Caco-2 (cell line): ENCODE data around the gene CENPP. TPM values are rescaled to one million over a fixed set of nuclear protein-coding genes. Genes with fewer than 3 reads are reported as not detected.

Experiments used
- BruUV-seq: library from RNA; stranded (reverse); fragments of 400-500 nt; replicated peaks from 2 replicates; lab custom pipeline; 2021; lab: Mats Ljungman, UMichigan
- CTCF ChIA-PET: fragments of 300-600 bp; sonication (Branson Sonifier 250); formaldehyde crosslinking; loops from one replicate; lab custom pipeline; 2022; ENCODE audit warnings: antibody characterized with exemption; lab: Charles Lee
- POLR2A ChIA-PET: fragments of 300-600 bp; sonication (Branson Sonifier 250); formaldehyde crosslinking; loops from one replicate; lab custom pipeline; 2022; ENCODE audit warnings: antibody characterized with exemption; lab: Charles Lee
- DNase-seq, 2 experiments: peaks; one replicate each; pipeline versions ENCODE4 v3.0.0 to v3.0.0-alpha.2; 2020 to 2022
- H3K27me3 ChIP-seq: replicated peaks from 2 replicates; pipeline ENCODE4 v1.6.0; 2011; ENCODE audit warnings: low read length; ENCODE audit not compliant: control insufficient read depth, insufficient read depth
- H3K36me3 ChIP-seq: 2 replicates; pipeline ENCODE4 v1.5.1; 2011; ENCODE audit warnings: low read length; ENCODE audit not compliant: control insufficient read depth, insufficient read depth
- H3K4me1 ChIP-seq: fragments of 250-450 bp; sonication (Bioruptor Pico); 2 replicates; pipeline ENCODE4 v1.5.1; 2020; ENCODE audit warnings: mild to moderate bottlenecking
- H3K4me3 ChIP-seq: 2 replicates; pipeline ENCODE4 v1.5.1; 2011; ENCODE audit warnings: low read depth, mild to moderate bottlenecking, control low read depth, low read length
- H3K9me3 ChIP-seq: fragments of 250-450 bp; sonication (Bioruptor Pico); 2 replicates; pipeline ENCODE4 v1.5.1; 2020; ENCODE audit warnings: mild to moderate bottlenecking, moderate library complexity
- H3K27ac Mint-ChIP-seq: one replicate; pipeline ENCODE4 v1.8.0; 2022; ENCODE audit warnings: mixed read lengths; ENCODE audit not compliant: unreplicated experiment
- H3K27me3 Mint-ChIP-seq: one replicate; pipeline ENCODE4 v1.8.0; 2022; ENCODE audit warnings: mixed read lengths; ENCODE audit not compliant: insufficient read depth, unreplicated experiment
- H3K36me3 Mint-ChIP-seq: one replicate; pipeline ENCODE4 v1.8.0; 2022; ENCODE audit warnings: mild to moderate bottlenecking, mixed read lengths; ENCODE audit not compliant: insufficient read depth, unreplicated experiment
- H3K4me1 Mint-ChIP-seq: one replicate; pipeline ENCODE4 v1.8.0; 2022; ENCODE audit warnings: low read depth, mixed read lengths; ENCODE audit not compliant: unreplicated experiment
- H3K4me3 Mint-ChIP-seq: one replicate; pipeline ENCODE4 v1.8.0; 2022; ENCODE audit warnings: mild to moderate bottlenecking, moderate library complexity, mixed read lengths; ENCODE audit not compliant: unreplicated experiment
- H3K9me3 Mint-ChIP-seq: one replicate; pipeline ENCODE4 v1.8.0; 2022; ENCODE audit warnings: mixed read lengths; ENCODE audit not compliant: unreplicated experiment
- CTCF ChIP-seq, 2 experiments: fragments of 200-600 bp in 1 of 2; IDR thresholded peaks; 1 replicate in 1 of 2; 2 replicates in 1 of 2; pipeline versions ENCODE4 v1.5.1 to v1.8.0; 2011 to 2022; ENCODE audit warnings: antibody characterized with exemption in 1 of 2, control low read depth in 1 of 2, inconsistent platforms in 1 of 2, low read depth in 1 of 2, low read length in 1 of 2, mild to moderate bottlenecking in 1 of 2, moderate library complexity in 1 of 2; ENCODE audit not compliant: insufficient read depth in 1 of 2, severe bottlenecking in 1 of 2, unreplicated experiment in 1 of 2
- intact Hi-C: fragments of 100-400 bp; cut with micrococcal nuclease; formaldehyde crosslinking; loops from one replicate; pipeline ENCODE4 v1.10.0; 2022; ENCODE audit not compliant: unreplicated experiment
- total RNA-seq: library from RNA; stranded (reverse); gene quantifications from 2 replicates; pipeline ENCODE4 v1.2.3, GENCODE V29; 2022

The CENPP gene
- total RNA-seq, 1 experiment from 2014 or later: 7.6 TPM

GRCh38 chr9:92538541-92538940, 212.8 kb downstream of the CENPP start:
- no peak for TF ChIP-seq CTCF (IDR thresholded peaks at IDR 0.05; ENCODE audit: insufficient read depth in 1 of 2, low read depth in 1 of 2, low read length in 1 of 2, severe bottlenecking in 1 of 2, unreplicated experiment in 1 of 2)
- H3K9me3 Mint-ChIP-seq: no peaks in the 10 kb centered on the region
- no peaks in the 10 kb centered on the region for H3K4me1 Mint-ChIP-seq
- DNase-seq: no peak
- Histone ChIP-seq H3K4me3 (no peak overlapping the region), H3K36me3 (no peaks in the 10 kb centered on the region), H3K9me3 (no peaks in the 10 kb centered on the region), H3K27me3 (no peaks in the 10 kb centered on the region), H3K4me1 (no peaks in the 10 kb centered on the region)
- no TSS peak for BruUV-seq
- no peak overlapping the region for H3K4me3 Mint-ChIP-seq
- ChIA-PET CTCF (no interaction called here), POLR2A (no interaction called here)
- intact Hi-C loops: no loop called here
- H3K36me3 Mint-ChIP-seq: no peaks in the 10 kb centered on the region
- H3K27me3 Mint-ChIP-seq: no peaks in the 10 kb centered on the region
- H3K27ac Mint-ChIP-seq: no peak overlapping the region

GRCh38 chr9:92543972-92544371, 218.2 kb downstream of the CENPP start:
- POLR2A ChIA-PET: no interaction called here
- Histone ChIP-seq H3K9me3 (no peaks in the 10 kb centered on the region), H3K4me3 (no peak overlapping the region), H3K4me1 (no peaks in the 10 kb centered on the region), H3K36me3 (no peaks in the 10 kb centered on the region), H3K27me3 (no peaks in the 10 kb centered on the region)
- intact Hi-C loops: no loop called here
- Mint-ChIP-seq H3K4me3 (no peak overlapping the region), H3K36me3 (no peaks in the 10 kb centered on the region), H3K27me3 (no peaks in the 10 kb centered on the region), H3K27ac (no peak overlapping the region), H3K4me1 (no peaks in the 10 kb centered on the region), H3K9me3 (no peaks in the 10 kb centered on the region)
- DNase-seq: no peak
- CTCF ChIA-PET: no interaction called here
- no TSS peak for BruUV-seq
- TF ChIP-seq CTCF (IDR thresholded peaks at IDR 0.05; ENCODE audit: insufficient read depth in 1 of 2, low read depth in 1 of 2, low read length in 1 of 2, severe bottlenecking in 1 of 2, unreplicated experiment in 1 of 2): no peak

GRCh38 chr9:92545002-92545510, 219.3 kb downstream of the CENPP start:
- H3K27ac Mint-ChIP-seq: no peak overlapping the region

More at GRCh38 chr9:92545002-92545510, 219.3 kb downstream of the CENPP start:
- ChIA-PET CTCF (no interaction called here), POLR2A (no interaction called here)
- Mint-ChIP-seq H3K27me3 (no peaks in the 10 kb centered on the region), H3K4me3 (no peak overlapping the region), H3K36me3 (no peaks in the 10 kb centered on the region), H3K4me1 (no peaks in the 10 kb centered on the region), H3K9me3 (no peaks in the 10 kb centered on the region)
- Histone ChIP-seq H3K36me3 (no peaks in the 10 kb centered on the region), H3K27me3 (no peaks in the 10 kb centered on the region), H3K4me1 (no peaks in the 10 kb centered on the region), H3K9me3 (no peaks in the 10 kb centered on the region), H3K4me3 (no peak overlapping the region)
- intact Hi-C loops: no loop called here
- no peak for DNase-seq
- TF ChIP-seq CTCF (IDR thresholded peaks at IDR 0.05; ENCODE audit: insufficient read depth in 1 of 2, low read depth in 1 of 2, low read length in 1 of 2, severe bottlenecking in 1 of 2, unreplicated experiment in 1 of 2): no peak
- no TSS peak for BruUV-seq
